Coronary artery (tissue), 2 donors: ENCODE measurements around the gene MRPL1.

Experiments
- DNase-seq: peaks from one replicate; pipeline ENCODE4 v3.0.0-alpha.2; 2017; ENCODE audit warnings: low spot score
- H3K27ac ChIP-seq, 2 donors: fragments of 200-600 bp; sonication (generic); one replicate each; pipeline ENCODE4 v1.5.1; 2016 to 2019
- H3K4me3 ChIP-seq: fragments of 200-600 bp; sonication (generic); 2 replicates; pipeline ENCODE4 v1.5.1; 2016; ENCODE audit warnings: mild to moderate bottlenecking, moderate library complexity
- CTCF ChIP-seq: fragments of 200-600 bp; sonication (generic); IDR thresholded peaks from one replicate; pipeline ENCODE4 v1.5.1; 2019; ENCODE audit warnings: antibody characterized with exemption

Gene MRPL1

GRCh38 chr4:77893451-77893850, 30.8 kb downstream of the MRPL1 start:
- Histone ChIP-seq H3K27ac (no peak overlapping the region), H3K4me3 (no peak overlapping the region)
- no peak for TF ChIP-seq CTCF
- no peak for DNase-seq

- TF ChIP-seq CTCF, result no peak
- no peak for DNase-seq
- no peak overlapping the region for H3K27ac ChIP-seq
- H3K4me3 ChIP-seq, result no peak overlapping the region
Observed at GRCh38 chr4:77899607-77900006, 37.0 kb downstream of the MRPL1 start.

DNA sequence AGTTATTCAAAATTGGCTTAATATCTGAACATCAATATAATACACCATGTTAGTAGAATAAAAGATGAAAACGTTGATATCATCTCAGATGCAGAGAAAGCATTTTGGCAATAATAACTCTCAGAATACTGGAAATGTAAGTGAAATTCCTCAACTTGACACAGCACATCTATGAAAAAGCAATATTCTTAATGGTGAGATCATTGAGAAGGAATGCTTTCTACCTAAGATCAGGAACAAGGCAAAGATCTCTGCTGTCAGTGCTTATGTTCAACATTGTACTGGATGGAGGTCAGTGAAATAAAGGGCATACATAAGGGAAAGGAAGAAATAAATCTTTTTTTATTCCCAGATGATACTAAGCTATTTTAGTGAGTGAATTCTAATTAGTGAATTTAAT, 40.6 kb downstream of the MRPL1 start:
- Histone ChIP-seq H3K27ac (no peak overlapping the region), H3K4me3 (no peak overlapping the region)
- no peak for TF ChIP-seq CTCF
- DNase-seq, result no peak

- Histone ChIP-seq H3K4me3 (no peak overlapping the region), H3K27ac (no peak overlapping the region)
- no peak for DNase-seq
- no peak for TF ChIP-seq CTCF
Observed at GRCh38 chr4:77905651-77906263, 43.1 kb downstream of the MRPL1 start.

GRCh38 chr4:77910676-77911075, 48.0 kb downstream of the MRPL1 start:
- H3K4me3 ChIP-seq, result no peak overlapping the region
- TF ChIP-seq CTCF, result no peak
- H3K27ac ChIP-seq, result no peak overlapping the region
- no peak for DNase-seq

DNA sequence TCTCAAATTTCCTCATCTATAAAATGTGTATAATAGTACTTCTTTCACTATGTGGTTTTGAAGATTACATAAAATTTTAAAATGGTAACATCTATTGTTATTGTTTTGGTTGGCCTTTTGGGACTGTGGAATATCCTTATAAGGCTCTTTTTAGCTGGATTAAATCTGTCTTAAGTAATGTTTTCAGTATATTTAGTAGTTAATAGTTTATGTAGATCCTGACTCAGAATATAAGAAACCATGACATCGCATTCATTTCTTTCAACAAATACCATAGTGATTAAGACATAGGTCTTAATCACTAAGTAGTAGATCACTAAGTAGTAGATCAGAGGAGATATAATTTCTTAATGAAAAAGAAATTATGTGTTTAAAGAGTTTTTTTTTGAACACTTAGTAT, 48.5 kb downstream of the MRPL1 start:
- H3K27ac ChIP-seq, result no peak overlapping the region
- DNase-seq, result no peak
- no peak for TF ChIP-seq CTCF
- H3K4me3 ChIP-seq, result no peak overlapping the region

DNA sequence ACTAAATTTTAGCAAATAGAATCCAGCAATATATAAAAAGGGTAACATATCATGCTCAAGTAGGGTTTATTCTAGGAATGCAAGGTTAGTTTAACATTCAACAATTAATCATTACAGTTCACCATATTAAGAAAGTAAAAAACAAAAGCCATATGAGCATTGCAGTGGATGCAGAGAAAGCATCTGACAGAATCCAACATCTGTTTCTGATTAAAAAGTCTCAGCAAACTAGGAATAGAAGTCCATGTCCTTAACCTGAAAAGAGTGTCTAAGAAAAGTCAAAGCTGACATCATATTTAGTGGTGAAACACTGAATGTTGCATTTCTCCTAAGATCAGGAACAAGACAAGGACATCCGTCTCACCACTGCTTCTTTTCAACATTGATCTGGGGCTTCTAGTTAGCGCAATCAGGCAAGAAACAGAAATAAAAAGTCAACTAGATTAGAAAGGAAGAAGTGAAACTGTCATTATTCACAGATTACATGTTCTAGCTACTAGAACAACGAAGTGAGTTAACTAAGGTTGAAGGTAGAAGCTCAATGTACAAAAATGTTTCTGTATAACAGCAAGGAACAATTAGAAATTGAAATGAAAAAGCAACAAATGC, 49.3 kb downstream of the MRPL1 start:
- DNase-seq, result no peak
- no peak for TF ChIP-seq CTCF
- Histone ChIP-seq H3K27ac (no peak overlapping the region), H3K4me3 (no peak overlapping the region)
